ENCODE measurements around the gene NFATC2IP.
"Not testable (repeated sequence)": the region's sequence is repeated elsewhere in the genome, so short reads cannot be mapped to it uniquely, and the experiment has no call there.

The NFATC2IP gene

DNA sequence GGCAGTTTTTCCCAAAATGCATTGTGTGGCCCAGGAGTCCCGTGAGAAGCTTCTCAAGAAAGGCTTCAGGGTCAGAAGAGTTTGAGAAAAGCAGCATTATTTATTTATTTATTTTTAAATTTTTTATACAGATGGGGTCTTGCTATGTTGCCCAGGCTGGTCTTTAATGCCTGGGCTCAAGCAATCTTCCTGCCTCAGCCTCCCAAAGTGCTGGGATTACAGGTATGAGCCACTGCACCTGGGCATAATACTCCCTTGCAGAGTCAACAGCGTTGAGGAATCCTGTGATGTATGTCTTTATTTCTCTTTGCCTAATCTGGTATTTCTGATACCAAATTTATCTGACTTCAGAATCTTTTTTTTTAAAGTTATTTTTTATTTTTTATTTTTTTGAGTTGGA lies 49.3 kb downstream of the NFATC2IP start:
- TF ChIP-seq, protein P1, sequence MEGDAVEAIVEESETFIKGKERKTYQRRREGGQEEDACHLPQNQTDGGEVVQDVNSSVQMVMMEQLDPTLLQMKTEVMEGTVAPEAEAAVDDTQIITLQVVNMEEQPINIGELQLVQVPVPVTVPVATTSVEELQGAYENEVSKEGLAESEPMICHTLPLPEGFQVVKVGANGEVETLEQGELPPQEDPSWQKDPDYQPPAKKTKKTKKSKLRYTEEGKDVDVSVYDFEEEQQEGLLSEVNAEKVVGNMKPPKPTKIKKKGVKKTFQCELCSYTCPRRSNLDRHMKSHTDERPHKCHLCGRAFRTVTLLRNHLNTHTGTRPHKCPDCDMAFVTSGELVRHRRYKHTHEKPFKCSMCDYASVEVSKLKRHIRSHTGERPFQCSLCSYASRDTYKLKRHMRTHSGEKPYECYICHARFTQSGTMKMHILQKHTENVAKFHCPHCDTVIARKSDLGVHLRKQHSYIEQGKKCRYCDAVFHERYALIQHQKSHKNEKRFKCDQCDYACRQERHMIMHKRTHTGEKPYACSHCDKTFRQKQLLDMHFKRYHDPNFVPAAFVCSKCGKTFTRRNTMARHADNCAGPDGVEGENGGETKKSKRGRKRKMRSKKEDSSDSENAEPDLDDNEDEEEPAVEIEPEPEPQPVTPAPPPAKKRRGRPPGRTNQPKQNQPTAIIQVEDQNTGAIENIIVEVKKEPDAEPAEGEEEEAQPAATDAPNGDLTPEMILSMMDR (IDR thresholded peaks at IDR 0.05; ENCODE audit: low read depth, low read length): no peak
- Histone ChIP-seq H3K27me3 (peaks cover 9% of the 10 kb centered on the region), H3K4me1 (no peaks in the 10 kb centered on the region), H3K4me3 (ENCODE audit: low read depth, low read length) (no peak overlapping the region), H3K36me3 (no peaks in the 10 kb centered on the region), H3K9me3 (no peaks in the 10 kb centered on the region)
- no peak for DNase-seq

DNA sequence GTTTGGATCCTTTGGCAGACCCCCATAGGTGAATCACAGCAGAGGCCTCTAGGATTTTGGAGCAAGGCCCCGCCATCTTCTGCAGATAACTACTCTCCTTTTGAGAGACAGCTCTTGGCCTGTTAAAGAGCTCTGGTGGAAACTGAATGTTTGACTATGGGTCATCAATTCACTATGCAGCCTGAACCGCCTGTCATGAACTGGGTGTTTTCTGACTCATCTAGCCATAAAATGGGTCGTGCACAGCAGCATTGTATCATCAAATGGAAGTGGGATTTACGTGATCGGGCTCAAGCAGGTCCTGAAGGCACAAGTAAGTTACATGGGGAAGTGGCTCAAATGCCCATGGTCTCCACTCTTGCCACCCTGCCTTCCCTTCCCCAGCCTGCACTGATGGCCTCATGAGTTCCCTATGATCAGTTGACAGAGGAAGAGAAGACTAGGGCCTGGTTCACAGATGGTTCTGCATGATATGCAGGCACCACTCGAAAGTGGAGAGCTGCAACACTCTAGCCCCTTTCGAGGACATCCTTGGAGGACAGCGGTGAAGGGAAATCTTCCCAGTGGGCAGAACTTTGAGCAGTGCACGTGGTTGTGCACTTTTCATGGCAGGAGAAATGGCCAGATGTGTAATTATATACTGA lies 53.9 kb downstream of the NFATC2IP start:
- not testable (repeated sequence) for DNase-seq; H3K4me1 ChIP-seq; H3K9me3 ChIP-seq; H3K36me3 ChIP-seq; H3K4me3 ChIP-seq (ENCODE audit: low read depth, low read length); H3K27me3 ChIP-seq

DNA sequence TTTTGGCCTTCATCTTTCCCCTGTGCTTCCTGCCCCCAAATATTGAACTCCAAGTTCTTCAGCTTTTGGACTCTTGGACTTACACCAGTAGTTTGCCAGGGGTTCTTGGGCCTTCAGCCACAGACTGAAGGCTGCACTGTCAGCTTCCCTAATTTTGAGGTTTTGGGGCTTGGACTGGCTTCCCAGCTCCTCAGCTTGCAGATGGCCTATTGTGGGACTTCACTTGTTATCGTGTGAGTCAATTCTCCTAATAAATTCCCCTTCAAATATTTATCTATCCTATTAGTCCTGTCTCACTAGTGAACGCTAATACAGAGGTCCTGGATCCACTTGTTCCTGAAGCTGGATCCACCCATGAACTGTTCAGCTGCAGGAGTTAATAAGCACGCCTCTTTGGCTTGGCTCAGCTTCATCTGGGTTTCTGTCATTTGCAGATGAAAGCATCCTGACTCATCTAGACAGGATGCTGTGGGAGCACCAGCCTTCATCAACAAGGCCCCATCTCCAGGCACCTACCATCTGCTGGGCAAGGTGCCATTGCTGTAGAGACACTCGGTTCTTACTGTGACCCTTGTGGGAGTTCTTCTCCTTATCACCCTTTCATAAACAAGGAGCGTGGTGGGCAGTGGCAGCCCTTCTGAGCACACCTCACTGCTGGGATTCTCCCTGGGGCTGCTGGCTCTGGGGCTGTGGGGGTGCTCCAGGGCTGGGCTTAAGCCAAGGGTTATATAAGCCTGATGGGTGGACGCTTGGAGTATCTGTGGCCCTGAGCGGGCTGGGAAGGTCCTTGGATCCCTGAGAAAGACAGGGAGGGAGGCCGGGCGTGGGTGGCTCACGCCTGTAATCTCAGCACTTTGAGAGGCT lies 57.2 kb downstream of the NFATC2IP start:
- Histone ChIP-seq H3K36me3 (no peaks in the 10 kb centered on the region), H3K4me3 (ENCODE audit: low read depth, low read length) (no peak overlapping the region), H3K4me1 (no peaks in the 10 kb centered on the region), H3K27me3 (no peaks in the 10 kb centered on the region; the same call in 1 of the 2 replicates), H3K9me3 (no peaks in the 10 kb centered on the region)
- no peak for DNase-seq
- TF ChIP-seq, protein P1 (IDR thresholded peaks at IDR 0.05; ENCODE audit: low read depth, low read length): no peak

DNA sequence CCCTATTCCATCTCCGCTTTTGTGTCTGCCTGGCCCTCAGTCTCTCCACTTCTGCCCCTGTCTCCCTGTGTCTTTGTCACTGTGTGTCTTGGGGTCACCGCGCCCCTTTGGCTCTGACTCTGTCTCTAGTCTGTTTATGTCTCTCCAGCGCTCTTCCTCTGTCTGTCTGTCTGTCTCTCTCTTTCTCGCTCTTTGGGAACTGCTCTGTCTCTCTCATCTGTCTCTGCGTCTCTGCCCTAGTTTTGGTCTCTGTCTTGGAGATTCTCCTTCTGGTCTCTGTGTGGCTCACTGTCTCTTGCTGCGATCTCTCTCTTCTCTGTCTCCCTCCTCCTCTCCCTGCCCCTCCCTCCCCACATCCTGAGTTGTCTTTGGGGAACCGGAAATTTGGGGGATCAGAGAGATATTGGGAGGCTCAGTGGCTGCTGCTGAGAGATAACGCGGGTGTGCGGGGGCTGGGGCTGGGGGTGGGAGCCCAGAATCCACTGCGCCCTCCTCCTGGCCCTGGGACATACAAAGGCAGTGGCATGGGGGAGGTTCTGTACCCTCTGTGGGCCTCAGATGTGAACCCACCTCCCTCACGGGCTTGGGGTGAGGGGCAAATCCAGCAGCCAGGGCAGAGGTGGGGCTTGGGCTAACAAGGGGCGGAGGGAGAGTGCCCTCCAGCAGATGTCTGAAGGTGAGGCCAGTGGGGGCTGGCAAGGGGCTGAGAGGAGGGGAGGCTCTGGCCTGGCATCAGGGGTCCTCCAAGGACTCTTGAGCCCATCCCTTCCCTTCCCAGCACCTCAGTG lies 58.5 kb downstream of the NFATC2IP start:
- no peak overlapping the region for H3K4me3 ChIP-seq (ENCODE audit: low read depth, low read length)
- no peaks in the 10 kb centered on the region for H3K36me3 ChIP-seq
- H3K27me3 ChIP-seq: no peaks in the 10 kb centered on the region
- no peaks in the 10 kb centered on the region for H3K4me1 ChIP-seq
- TF ChIP-seq, protein P1 (IDR thresholded peaks at IDR 0.05; ENCODE audit: low read depth, low read length): no peak
- DNase-seq: no peak
- no peaks in the 10 kb centered on the region for H3K9me3 ChIP-seq

DNA sequence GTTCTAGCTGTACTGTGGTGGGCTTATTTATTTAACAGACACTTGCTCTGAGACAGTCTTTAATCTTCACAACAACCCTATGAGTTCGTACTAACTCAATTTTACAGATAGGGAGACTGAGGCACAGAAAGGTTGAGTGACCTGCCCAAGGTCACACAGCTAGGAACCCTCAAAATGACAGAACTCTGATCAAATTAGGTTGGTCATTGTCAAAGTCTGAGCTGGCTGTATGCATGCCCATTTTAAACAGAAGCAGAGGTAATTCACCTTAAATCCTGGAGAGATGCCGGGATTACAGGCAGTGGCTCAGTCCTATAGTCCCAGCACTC lies 59.1 kb downstream of the NFATC2IP start:
- no peaks in the 10 kb centered on the region for H3K4me1 ChIP-seq
- no peaks in the 10 kb centered on the region for H3K27me3 ChIP-seq
- TF ChIP-seq, protein P1 (IDR thresholded peaks at IDR 0.05; ENCODE audit: low read depth, low read length): no peak
- no peaks in the 10 kb centered on the region for H3K36me3 ChIP-seq
- H3K9me3 ChIP-seq: no peaks in the 10 kb centered on the region
- H3K4me3 ChIP-seq (ENCODE audit: low read depth, low read length): no peak overlapping the region
- no peak for DNase-seq

DNA sequence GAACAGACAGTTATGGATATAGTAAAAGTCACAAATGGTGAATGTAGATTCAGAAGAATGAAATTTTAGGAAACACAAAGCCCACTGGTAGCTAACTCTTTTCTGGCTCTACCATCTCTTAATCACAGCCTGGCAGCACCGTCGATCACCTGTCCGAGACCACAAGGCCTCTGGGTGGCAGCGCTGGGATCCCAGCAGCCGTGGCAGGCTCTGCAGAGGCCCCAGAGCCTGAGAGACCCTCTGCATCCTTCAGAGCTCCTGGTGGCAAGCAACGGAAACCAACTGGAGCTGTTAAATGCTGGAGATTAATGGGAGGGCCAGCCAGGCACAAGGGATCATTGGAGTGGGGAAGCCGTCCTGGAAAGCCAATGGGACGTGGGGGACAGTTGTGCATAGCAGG lies 60.4 kb downstream of the NFATC2IP start:
- no peak overlapping the region for H3K4me3 ChIP-seq (ENCODE audit: low read depth, low read length)
- TF ChIP-seq, protein P1 (IDR thresholded peaks at IDR 0.05; ENCODE audit: low read depth, low read length): peak; percentile 34
- H3K36me3 ChIP-seq: no peaks in the 10 kb centered on the region
- DNase-seq: peak; percentile 43
- H3K9me3 ChIP-seq: no peaks in the 10 kb centered on the region
- H3K27me3 ChIP-seq: no peaks in the 10 kb centered on the region
- no peaks in the 10 kb centered on the region for H3K4me1 ChIP-seq

All from BE2C (cell line).